Fibroblast of pulmonary artery (primary cell): ENCODE data around the gene PCDHGA10.
"Not testable (repeated sequence)": the region's sequence is repeated elsewhere in the genome, so short reads cannot be mapped to it uniquely, and the experiment has no call there.

Experiments
- DNase-seq: peaks from one replicate; pipeline ENCODE4 v3.0.0-alpha.2; 2010; ENCODE audit warnings: low read depth
- H3K4me3 ChIP-seq: replicated peaks from 2 replicates; pipeline ENCODE4 v1.5.1; 2011; ENCODE audit warnings: low read depth, mild to moderate bottlenecking, control low read depth, low read length, moderate library complexity
- TF ChIP-seq, protein P1 (sequence below): IDR thresholded peaks from 2 replicates; pipeline ENCODE4 v1.5.1; 2011; ENCODE audit warnings: mild to moderate bottlenecking, control low read depth, low read length, inconsistent platforms; ENCODE audit errors: missing control alignments

Gene PCDHGA10

GRCh38 chr5:141387557-141388311 lies 25.1 kb upstream of the PCDHGA10 start, which contains the start of gene PCDHGB4:
PCDHGB4 (plus strand) TSS chr5:141387698; CDS start chr5:141387885, 187 bp downstream.
- TF ChIP-seq, protein P1, sequence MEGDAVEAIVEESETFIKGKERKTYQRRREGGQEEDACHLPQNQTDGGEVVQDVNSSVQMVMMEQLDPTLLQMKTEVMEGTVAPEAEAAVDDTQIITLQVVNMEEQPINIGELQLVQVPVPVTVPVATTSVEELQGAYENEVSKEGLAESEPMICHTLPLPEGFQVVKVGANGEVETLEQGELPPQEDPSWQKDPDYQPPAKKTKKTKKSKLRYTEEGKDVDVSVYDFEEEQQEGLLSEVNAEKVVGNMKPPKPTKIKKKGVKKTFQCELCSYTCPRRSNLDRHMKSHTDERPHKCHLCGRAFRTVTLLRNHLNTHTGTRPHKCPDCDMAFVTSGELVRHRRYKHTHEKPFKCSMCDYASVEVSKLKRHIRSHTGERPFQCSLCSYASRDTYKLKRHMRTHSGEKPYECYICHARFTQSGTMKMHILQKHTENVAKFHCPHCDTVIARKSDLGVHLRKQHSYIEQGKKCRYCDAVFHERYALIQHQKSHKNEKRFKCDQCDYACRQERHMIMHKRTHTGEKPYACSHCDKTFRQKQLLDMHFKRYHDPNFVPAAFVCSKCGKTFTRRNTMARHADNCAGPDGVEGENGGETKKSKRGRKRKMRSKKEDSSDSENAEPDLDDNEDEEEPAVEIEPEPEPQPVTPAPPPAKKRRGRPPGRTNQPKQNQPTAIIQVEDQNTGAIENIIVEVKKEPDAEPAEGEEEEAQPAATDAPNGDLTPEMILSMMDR = peak; percentile 59
- peak; percentile 74 for DNase-seq
- peak within 1 kb of the TSS; percentile 57 for H3K4me3 ChIP-seq

GRCh38 chr5:141388661-141389060 lies 24.1 kb upstream of the PCDHGA10 start:
- H3K4me3 ChIP-seq = no peak overlapping the region

DNA sequence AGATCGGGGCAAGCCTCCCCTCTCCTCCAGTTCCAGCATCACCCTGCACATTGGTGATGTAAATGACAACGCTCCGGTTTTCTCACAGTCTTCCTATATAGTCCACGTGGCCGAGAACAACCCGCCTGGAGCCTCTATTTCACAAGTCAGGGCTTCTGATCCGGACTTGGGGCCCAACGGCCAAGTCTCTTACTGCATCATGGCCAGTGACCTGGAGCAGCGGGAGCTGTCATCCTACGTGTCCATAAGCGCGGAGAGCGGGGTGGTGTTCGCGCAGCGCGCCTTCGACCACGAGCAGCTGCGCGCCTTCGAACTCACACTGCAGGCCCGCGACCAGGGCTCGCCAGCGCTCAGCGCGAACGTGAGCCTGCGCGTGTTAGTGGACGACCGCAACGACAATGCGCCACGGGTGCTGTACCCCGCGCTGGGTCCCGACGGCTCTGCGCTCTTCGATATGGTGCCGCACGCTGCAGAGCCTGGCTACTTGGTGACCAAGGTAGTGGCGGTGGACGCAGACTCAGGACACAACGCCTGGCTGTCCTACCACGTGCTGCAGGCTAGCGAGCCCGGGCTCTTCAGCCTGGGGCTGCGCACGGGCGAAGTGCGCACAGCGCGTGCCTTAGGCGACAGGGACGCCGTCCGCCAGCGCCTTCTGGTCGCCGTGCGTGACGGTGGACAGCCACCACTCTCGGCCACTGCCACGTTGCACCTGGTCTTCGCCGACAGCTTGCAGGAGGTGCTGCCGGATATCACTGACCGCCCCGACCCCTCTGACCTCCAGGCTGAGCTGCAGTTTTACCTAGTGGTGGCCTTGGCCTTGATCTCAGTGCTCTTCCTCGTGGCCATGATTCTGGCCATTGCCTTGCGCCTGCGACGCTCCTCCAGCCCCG lies 23.4 kb upstream of the PCDHGA10 start:
- TF ChIP-seq, protein P1 = no peak
- DNase-seq = no peak
- H3K4me3 ChIP-seq = no peak overlapping the region

More at GRCh38 chr5:141388661-141389060, 24.1 kb upstream of the PCDHGA10 start:
- TF ChIP-seq, protein P1 = no peak
- no peak for DNase-seq

- no peak within 1 kb of the TSS for H3K4me3 ChIP-seq
- TF ChIP-seq, protein P1 = peak; percentile 17
- DNase-seq = peak; percentile 33
These were observed 20.2 kb upstream of the PCDHGA10 start, which contains the start of gene PCDHGA8 for GRCh38 chr5:141392429-141393198. PCDHGA8 (plus strand) TSS chr5:141392633; CDS start chr5:141392814, 181 bp downstream.

- DNase-seq = no peak
- H3K4me3 ChIP-seq = no peak overlapping the region
- TF ChIP-seq, protein P1 = no peak
These were observed 19.5 kb upstream of the PCDHGA10 start for GRCh38 chr5:141393267-141393666.

- H3K4me3 ChIP-seq, DNase-seq: not testable (repeated sequence)
These were observed 18.2 kb upstream of the PCDHGA10 start for GRCh38 chr5:141394401-141395187.
